HL-60 (cell line): Measurements from ENCODE around the gene NEK7.

Source experiments
- CTCF ChIP-seq: IDR thresholded peaks from one replicate; pipeline ENCODE4 v1.5.1; 2011; ENCODE audit warnings: low read length, control low read depth, inconsistent platforms; ENCODE audit not compliant: insufficient read depth
- POLR2AphosphoS5 ChIP-seq: IDR thresholded peaks from 2 replicates; pipeline ENCODE4 v1.6.1; 2012; ENCODE audit warnings: low read depth

GRCh38 chr1:198177546-198177945 lies 20.7 kb downstream of the NEK7 start:
- TF ChIP-seq CTCF (no peak), POLR2AphosphoS5 (no peak)
